ENCODE data around the gene IL1R1. TPM values are rescaled to one million over a fixed set of nuclear protein-coding genes. Genes with fewer than 3 reads are reported as not detected.

Gene IL1R1
- total RNA-seq, 1 donor from 2014 or later = 1.0 TPM

DNA sequence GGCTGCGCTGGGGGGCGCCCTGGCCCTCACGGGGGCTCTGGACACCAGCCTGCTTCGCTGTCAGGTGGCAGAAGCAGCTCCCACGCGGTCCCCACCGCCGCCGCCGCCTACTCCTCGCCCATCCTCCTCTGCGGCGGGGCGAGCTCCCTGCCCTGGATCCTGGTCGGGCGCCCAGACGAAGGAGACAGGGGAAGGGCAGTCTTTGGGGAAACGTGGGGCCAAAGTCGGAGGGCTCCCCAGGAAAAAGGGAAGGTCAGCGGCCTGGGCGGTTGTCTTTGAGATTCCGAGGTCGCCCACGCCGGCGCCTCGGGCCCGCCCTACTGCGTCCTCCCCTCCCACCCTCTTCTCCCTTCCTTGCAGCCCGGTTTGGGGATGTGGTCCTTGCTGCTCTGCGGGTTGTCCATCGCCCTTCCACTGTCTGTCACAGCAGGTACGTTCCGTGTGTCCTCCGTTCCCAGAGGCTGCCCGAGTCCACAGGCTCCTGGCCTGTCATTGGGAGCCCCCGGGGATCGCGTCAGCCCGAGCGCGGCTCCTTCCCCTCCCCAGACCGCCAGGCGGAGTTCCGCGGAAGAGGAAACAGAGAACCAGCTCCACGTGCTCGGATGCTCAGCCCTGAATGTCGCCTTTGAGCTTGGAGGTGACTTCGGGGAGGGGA is 45.1 kb downstream of the IL1R1 start:
- TF ChIP-seq, protein P1, sequence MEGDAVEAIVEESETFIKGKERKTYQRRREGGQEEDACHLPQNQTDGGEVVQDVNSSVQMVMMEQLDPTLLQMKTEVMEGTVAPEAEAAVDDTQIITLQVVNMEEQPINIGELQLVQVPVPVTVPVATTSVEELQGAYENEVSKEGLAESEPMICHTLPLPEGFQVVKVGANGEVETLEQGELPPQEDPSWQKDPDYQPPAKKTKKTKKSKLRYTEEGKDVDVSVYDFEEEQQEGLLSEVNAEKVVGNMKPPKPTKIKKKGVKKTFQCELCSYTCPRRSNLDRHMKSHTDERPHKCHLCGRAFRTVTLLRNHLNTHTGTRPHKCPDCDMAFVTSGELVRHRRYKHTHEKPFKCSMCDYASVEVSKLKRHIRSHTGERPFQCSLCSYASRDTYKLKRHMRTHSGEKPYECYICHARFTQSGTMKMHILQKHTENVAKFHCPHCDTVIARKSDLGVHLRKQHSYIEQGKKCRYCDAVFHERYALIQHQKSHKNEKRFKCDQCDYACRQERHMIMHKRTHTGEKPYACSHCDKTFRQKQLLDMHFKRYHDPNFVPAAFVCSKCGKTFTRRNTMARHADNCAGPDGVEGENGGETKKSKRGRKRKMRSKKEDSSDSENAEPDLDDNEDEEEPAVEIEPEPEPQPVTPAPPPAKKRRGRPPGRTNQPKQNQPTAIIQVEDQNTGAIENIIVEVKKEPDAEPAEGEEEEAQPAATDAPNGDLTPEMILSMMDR (IDR thresholded peaks at IDR 0.05; ENCODE audit: unreplicated experiment) = no peak
- Mint-ChIP-seq H3K4me3 (ENCODE audit: unreplicated experiment) (peak overlapping the region; percentile 86), H3K9me3 (ENCODE audit: unreplicated experiment) (no peaks in the 10 kb centered on the region), H3K27ac (ENCODE audit: unreplicated experiment) (no peak overlapping the region), H3K27me3 (ENCODE audit: unreplicated experiment) (peaks cover 10% of the 10 kb centered on the region), H3K36me3 (ENCODE audit: low read depth, unreplicated experiment) (no peaks in the 10 kb centered on the region), H3K4me1 (ENCODE audit: unreplicated experiment) (no peaks in the 10 kb centered on the region)
- DNase-seq (ENCODE audit: low spot score) = peak; percentile 43

DNA sequence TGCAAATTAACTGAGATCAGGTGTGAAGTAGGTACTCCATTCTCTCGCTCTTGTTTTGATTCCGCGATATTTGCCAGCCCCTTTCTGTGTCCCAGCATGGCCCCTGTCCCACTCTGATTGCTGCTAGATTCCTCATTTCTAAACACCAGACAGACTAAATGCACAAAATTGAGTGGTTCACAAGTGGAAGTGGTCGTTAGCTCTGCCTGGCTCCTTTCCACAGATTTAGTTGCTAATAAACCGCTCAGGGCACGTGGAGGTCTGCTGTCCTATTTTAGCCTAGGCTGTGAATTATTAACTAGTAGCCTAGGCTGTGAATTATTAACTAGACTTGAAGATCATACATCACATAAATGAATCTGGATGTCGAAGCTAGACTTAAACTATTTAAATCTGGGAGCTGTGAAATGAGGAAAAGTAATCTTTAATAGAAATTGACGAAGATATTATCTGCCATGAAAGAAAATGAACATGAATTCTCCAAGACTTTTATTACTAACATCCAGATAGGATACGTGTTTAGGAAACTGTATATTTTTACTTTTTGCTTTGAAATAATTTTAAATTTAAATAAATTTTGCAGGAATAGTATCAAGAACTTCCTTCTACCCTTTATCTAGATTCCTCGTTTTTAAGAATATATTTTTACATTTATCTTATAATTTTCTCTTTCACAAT is 48.0 kb downstream of the IL1R1 start:
- H3K27ac Mint-ChIP-seq (ENCODE audit: unreplicated experiment) = no peak overlapping the region
- H3K4me1 Mint-ChIP-seq (ENCODE audit: unreplicated experiment) = no peaks in the 10 kb centered on the region
- no peaks in the 10 kb centered on the region for H3K9me3 Mint-ChIP-seq (ENCODE audit: unreplicated experiment)
- DNase-seq (ENCODE audit: low spot score) = no peak
- H3K36me3 Mint-ChIP-seq (ENCODE audit: low read depth, unreplicated experiment) = no peaks in the 10 kb centered on the region
- no peak overlapping the region for H3K4me3 Mint-ChIP-seq (ENCODE audit: unreplicated experiment)
- H3K27me3 Mint-ChIP-seq (ENCODE audit: unreplicated experiment) = peaks cover 11% of the 10 kb centered on the region
- TF ChIP-seq, protein P1 (IDR thresholded peaks at IDR 0.05; ENCODE audit: unreplicated experiment) = no peak

DNA sequence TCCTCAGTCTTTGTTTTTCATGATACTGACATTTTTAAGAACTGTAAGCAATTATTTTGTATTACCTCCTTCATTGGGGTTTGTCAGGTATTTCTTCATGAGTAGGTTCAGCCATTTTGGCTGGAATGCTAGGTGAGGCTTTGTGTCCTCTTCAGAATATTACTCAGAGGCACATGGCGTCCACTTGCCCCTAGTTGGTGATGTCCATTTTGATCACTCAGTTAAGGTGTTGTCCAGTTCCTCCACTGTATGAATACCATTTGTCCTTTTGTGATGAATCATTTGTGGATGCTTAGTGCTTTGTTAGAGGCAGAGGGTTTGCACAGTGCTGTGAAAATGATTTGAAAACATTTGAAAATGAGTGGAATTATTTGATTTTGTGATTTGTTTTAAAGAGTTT is 49.0 kb downstream of the IL1R1 start:
- Mint-ChIP-seq H3K4me1 (ENCODE audit: unreplicated experiment) (no peaks in the 10 kb centered on the region), H3K36me3 (ENCODE audit: low read depth, unreplicated experiment) (no peaks in the 10 kb centered on the region), H3K27ac (ENCODE audit: unreplicated experiment) (no peak overlapping the region), H3K4me3 (ENCODE audit: unreplicated experiment) (no peak overlapping the region), H3K27me3 (ENCODE audit: unreplicated experiment) (peaks cover 8% of the 10 kb centered on the region), H3K9me3 (ENCODE audit: unreplicated experiment) (no peaks in the 10 kb centered on the region)
- DNase-seq (ENCODE audit: low spot score) = no peak
- TF ChIP-seq, protein P1 (IDR thresholded peaks at IDR 0.05; ENCODE audit: unreplicated experiment) = no peak

DNA sequence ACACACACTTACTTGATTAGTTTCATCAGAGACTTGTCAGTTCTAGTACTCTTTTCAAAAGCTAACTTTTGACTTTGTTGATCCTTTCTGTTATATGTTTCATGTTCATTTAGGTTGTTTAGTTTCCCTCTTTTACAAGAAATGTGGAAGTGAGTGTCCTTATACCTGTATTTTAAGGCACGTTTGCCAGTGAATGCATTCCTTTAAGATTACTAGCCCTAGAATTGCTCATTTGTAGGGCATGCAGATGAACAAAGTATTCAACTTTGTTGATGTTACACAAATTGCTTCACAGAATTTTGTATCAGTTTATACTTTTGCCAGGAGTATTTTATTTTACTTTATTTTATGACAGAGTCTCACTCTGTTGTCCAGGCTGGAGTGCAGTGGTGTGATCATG is 50.5 kb downstream of the IL1R1 start:
- DNase-seq (ENCODE audit: low spot score) = no peak
- TF ChIP-seq, protein P1 (IDR thresholded peaks at IDR 0.05; ENCODE audit: unreplicated experiment) = no peak
- Mint-ChIP-seq H3K9me3 (ENCODE audit: unreplicated experiment) (no peaks in the 10 kb centered on the region), H3K27me3 (ENCODE audit: unreplicated experiment) (peaks cover 4% of the 10 kb centered on the region), H3K27ac (ENCODE audit: unreplicated experiment) (no peak overlapping the region), H3K36me3 (ENCODE audit: low read depth, unreplicated experiment) (no peaks in the 10 kb centered on the region), H3K4me3 (ENCODE audit: unreplicated experiment) (no peak overlapping the region), H3K4me1 (ENCODE audit: unreplicated experiment) (no peaks in the 10 kb centered on the region)

DNA sequence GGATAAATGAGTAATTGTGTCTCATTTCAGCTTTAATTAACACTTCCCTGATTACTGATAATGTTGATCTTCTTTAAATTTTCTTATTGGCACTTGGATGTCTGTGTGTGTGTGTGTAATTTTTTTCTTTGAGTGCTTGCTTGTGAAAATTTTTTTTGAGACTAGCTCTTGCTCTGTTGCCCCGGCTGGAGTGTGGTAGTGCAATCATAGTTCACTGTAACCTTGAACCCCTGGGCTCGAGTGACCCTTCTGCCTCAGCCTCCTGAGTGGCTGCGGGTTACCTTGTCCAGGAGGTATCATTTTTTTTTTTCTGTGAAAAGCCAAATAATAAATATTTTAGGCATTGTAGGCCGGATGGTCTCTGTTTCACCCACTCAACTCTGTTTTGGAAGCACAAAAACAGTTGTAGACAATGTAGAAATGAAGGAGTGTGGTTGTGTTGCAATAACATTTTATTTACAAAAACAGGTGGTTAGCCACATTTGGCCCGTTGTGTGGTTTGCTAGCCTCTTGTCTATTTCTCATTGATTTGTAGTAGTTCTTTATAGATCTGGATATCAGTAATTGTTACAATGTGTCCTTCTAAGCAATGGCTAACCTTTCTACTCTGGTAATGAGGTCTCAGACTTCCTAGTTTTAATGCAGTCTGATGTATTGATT is 52.2 kb downstream of the IL1R1 start:
- Mint-ChIP-seq H3K9me3 (ENCODE audit: unreplicated experiment) (no peaks in the 10 kb centered on the region), H3K4me3 (ENCODE audit: unreplicated experiment) (no peak overlapping the region), H3K27me3 (ENCODE audit: unreplicated experiment) (peaks cover 1% of the 10 kb centered on the region), H3K4me1 (ENCODE audit: unreplicated experiment) (no peaks in the 10 kb centered on the region), H3K27ac (ENCODE audit: unreplicated experiment) (no peak overlapping the region), H3K36me3 (ENCODE audit: low read depth, unreplicated experiment) (no peaks in the 10 kb centered on the region)
- DNase-seq (ENCODE audit: low spot score) = no peak
- TF ChIP-seq, protein P1 (IDR thresholded peaks at IDR 0.05; ENCODE audit: unreplicated experiment) = no peak
